Measurements from ENCODE around the gene XRN2. TPM values are rescaled to one million over a fixed set of nuclear protein-coding genes. Genes with fewer than 3 reads are reported as not detected.
A peak's percentile ranks its signal among the peaks of the same experiment; 100 is the strongest.

XRN2 gene
- total RNA-seq, 1 experiment from 2014 or later: 118 TPM

GRCh38 chr20:21308340-21308739 is 5.2 kb downstream of the XRN2 start:
- H3K9me3 Mint-ChIP-seq: no peaks in the 10 kb centered on the region
- POLR2A ChIA-PET: no interaction called here
- H3K27me3 Mint-ChIP-seq (ENCODE audit: low read depth): no peaks in the 10 kb centered on the region
- CTCF ChIA-PET: no interaction called here
- H3K4me1 Mint-ChIP-seq: peaks cover 47% of the 10 kb centered on the region
- no peak for DNase-seq (ENCODE audit: low spot score)
- no peak for ATAC-seq
- TF ChIP-seq ZNF219 (CRISPR knock-in tag; IDR thresholded peaks at IDR 0.05; ENCODE audit: borderline replicate concordance) (no peak), ZNF671 (CRISPR knock-in tag; IDR thresholded peaks at IDR 0.05) (no peak), MXD4 (CRISPR knock-in tag; IDR thresholded peaks at IDR 0.05; ENCODE audit: borderline replicate concordance) (no peak), ZNF416 (CRISPR knock-in tag; IDR thresholded peaks at IDR 0.05) (no peak), MLX (CRISPR knock-in tag; IDR thresholded peaks at IDR 0.05) (no peak)
- TF ChIP-seq, protein P1, sequence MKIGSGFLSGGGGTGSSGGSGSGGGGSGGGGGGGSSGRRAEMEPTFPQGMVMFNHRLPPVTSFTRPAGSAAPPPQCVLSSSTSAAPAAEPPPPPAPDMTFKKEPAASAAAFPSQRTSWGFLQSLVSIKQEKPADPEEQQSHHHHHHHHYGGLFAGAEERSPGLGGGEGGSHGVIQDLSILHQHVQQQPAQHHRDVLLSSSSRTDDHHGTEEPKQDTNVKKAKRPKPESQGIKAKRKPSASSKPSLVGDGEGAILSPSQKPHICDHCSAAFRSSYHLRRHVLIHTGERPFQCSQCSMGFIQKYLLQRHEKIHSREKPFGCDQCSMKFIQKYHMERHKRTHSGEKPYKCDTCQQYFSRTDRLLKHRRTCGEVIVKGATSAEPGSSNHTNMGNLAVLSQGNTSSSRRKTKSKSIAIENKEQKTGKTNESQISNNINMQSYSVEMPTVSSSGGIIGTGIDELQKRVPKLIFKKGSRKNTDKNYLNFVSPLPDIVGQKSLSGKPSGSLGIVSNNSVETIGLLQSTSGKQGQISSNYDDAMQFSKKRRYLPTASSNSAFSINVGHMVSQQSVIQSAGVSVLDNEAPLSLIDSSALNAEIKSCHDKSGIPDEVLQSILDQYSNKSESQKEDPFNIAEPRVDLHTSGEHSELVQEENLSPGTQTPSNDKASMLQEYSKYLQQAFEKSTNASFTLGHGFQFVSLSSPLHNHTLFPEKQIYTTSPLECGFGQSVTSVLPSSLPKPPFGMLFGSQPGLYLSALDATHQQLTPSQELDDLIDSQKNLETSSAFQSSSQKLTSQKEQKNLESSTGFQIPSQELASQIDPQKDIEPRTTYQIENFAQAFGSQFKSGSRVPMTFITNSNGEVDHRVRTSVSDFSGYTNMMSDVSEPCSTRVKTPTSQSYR (CRISPR knock-in tag; IDR thresholded peaks at IDR 0.05): no peak
- H3K27ac Mint-ChIP-seq: peak overlapping the region; percentile 77; the same call in 1 of the 2 replicates
- H3K4me3 Mint-ChIP-seq: peak overlapping the region; percentile 11; the same call in 1 of the 2 replicates
- peaks cover 19% of the 10 kb centered on the region for H3K36me3 Mint-ChIP-seq

- no peaks in the 10 kb centered on the region for H3K9me3 Mint-ChIP-seq
- POLR2A ChIA-PET: no interaction called here
Measured at GRCh38 chr20:21309678-21310467, 6.7 kb downstream of the XRN2 start.

More at GRCh38 chr20:21309678-21310467, 6.7 kb downstream of the XRN2 start:
- ATAC-seq (no peak), DNase-seq (ENCODE audit: low spot score) (no peak)
- peaks cover 43% of the 10 kb centered on the region for H3K4me1 Mint-ChIP-seq
- H3K4me3 Mint-ChIP-seq: no peak overlapping the region
- H3K27me3 Mint-ChIP-seq (ENCODE audit: low read depth): no peaks in the 10 kb centered on the region
- CTCF ChIA-PET: interaction anchor here (1.2 kb wide), 1 partner anchor 74 kb away, joined by 7 read pairs; no protein-coding TSS in a partner anchor
- peaks cover 16% of the 10 kb centered on the region for H3K36me3 Mint-ChIP-seq
- peak overlapping the region; percentile 29 for H3K27ac Mint-ChIP-seq
- TF ChIP-seq, protein P2, sequence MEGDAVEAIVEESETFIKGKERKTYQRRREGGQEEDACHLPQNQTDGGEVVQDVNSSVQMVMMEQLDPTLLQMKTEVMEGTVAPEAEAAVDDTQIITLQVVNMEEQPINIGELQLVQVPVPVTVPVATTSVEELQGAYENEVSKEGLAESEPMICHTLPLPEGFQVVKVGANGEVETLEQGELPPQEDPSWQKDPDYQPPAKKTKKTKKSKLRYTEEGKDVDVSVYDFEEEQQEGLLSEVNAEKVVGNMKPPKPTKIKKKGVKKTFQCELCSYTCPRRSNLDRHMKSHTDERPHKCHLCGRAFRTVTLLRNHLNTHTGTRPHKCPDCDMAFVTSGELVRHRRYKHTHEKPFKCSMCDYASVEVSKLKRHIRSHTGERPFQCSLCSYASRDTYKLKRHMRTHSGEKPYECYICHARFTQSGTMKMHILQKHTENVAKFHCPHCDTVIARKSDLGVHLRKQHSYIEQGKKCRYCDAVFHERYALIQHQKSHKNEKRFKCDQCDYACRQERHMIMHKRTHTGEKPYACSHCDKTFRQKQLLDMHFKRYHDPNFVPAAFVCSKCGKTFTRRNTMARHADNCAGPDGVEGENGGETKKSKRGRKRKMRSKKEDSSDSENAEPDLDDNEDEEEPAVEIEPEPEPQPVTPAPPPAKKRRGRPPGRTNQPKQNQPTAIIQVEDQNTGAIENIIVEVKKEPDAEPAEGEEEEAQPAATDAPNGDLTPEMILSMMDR (IDR thresholded peaks at IDR 0.05): no peak
- TF ChIP-seq, protein P3, sequence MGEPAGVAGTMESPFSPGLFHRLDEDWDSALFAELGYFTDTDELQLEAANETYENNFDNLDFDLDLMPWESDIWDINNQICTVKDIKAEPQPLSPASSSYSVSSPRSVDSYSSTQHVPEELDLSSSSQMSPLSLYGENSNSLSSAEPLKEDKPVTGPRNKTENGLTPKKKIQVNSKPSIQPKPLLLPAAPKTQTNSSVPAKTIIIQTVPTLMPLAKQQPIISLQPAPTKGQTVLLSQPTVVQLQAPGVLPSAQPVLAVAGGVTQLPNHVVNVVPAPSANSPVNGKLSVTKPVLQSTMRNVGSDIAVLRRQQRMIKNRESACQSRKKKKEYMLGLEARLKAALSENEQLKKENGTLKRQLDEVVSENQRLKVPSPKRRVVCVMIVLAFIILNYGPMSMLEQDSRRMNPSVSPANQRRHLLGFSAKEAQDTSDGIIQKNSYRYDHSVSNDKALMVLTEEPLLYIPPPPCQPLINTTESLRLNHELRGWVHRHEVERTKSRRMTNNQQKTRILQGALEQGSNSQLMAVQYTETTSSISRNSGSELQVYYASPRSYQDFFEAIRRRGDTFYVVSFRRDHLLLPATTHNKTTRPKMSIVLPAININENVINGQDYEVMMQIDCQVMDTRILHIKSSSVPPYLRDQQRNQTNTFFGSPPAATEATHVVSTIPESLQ (CRISPR knock-in tag; IDR thresholded peaks at IDR 0.05): no peak
- TF ChIP-seq RORB (CRISPR knock-in tag; IDR thresholded peaks at IDR 0.05) (no peak), NFATC4 (CRISPR knock-in tag; IDR thresholded peaks at IDR 0.05) (no peak), ZNF396 (CRISPR knock-in tag; IDR thresholded peaks at IDR 0.05; ENCODE audit: borderline replicate concordance) (no peak)
- TF ChIP-seq, protein P4, sequence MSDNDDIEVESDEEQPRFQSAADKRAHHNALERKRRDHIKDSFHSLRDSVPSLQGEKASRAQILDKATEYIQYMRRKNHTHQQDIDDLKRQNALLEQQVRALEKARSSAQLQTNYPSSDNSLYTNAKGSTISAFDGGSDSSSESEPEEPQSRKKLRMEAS (CRISPR knock-in tag; IDR thresholded peaks at IDR 0.05): no peak
